Calu3 (cell line): Measurements from ENCODE around the gene P3H4. TPM values are rescaled to one million over a fixed set of nuclear protein-coding genes. Genes with fewer than 3 reads are reported as not detected.
A peak's percentile ranks its signal among the peaks of the same experiment; 100 is the strongest.

Experiments used
- BruUV-seq: library from RNA; stranded (reverse); fragments of 400-500 nt; replicated peaks from 2 replicates; lab custom pipeline; 2021; lab: Mats Ljungman, UMichigan
- CTCF ChIA-PET: fragments of 300-600 bp; sonication (Branson Sonifier 250); formaldehyde crosslinking; loops from one replicate; lab custom pipeline; 2022; ENCODE audit warnings: antibody characterized with exemption; lab: Charles Lee
- DNase-seq: peaks from one replicate; pipeline ENCODE4 v3.0.0; 2022
- H3K27ac Mint-ChIP-seq: one replicate; pipeline ENCODE4 v1.8.0; 2022; ENCODE audit warnings: mixed read lengths; ENCODE audit not compliant: unreplicated experiment
- H3K27me3 Mint-ChIP-seq: one replicate; pipeline ENCODE4 v1.8.0; 2022; ENCODE audit warnings: mixed read lengths; ENCODE audit not compliant: unreplicated experiment
- H3K36me3 Mint-ChIP-seq: one replicate; pipeline ENCODE4 v1.8.0; 2022; ENCODE audit warnings: mild to moderate bottlenecking, moderate library complexity, mixed read lengths; ENCODE audit not compliant: insufficient read depth, unreplicated experiment
- H3K4me1 Mint-ChIP-seq: one replicate; pipeline ENCODE4 v1.8.0; 2022; ENCODE audit warnings: mild to moderate bottlenecking, low read depth, mixed read lengths; ENCODE audit not compliant: unreplicated experiment
- H3K4me3 Mint-ChIP-seq: one replicate; pipeline ENCODE4 v1.8.0; 2022; ENCODE audit warnings: mild to moderate bottlenecking, low read depth, moderate library complexity, mixed read lengths; ENCODE audit not compliant: unreplicated experiment
- H3K9me3 Mint-ChIP-seq: one replicate; pipeline ENCODE4 v1.8.0; 2022; ENCODE audit warnings: low read depth, mixed read lengths; ENCODE audit not compliant: unreplicated experiment
- CTCF ChIP-seq: fragments of 200-600 bp; IDR thresholded peaks from one replicate; pipeline ENCODE4 v1.8.0; 2022; ENCODE audit warnings: antibody characterized with exemption; ENCODE audit not compliant: unreplicated experiment
- intact Hi-C: fragments of 100-400 bp; cut with micrococcal nuclease; formaldehyde crosslinking; loops from one replicate; pipeline ENCODE4 v1.10.0; 2022; ENCODE audit not compliant: unreplicated experiment
- total RNA-seq: library from RNA; stranded (reverse); gene quantifications from 2 replicates; pipeline ENCODE4 v1.2.3, GENCODE V29; 2022

P3H4 gene
- total RNA-seq, 1 experiment from 2014 or later, result 19.9 TPM

GRCh38 chr17:41760878-41761277, 50.9 kb downstream of the P3H4 start:
- Mint-ChIP-seq H3K36me3 (peaks cover 99% of the 10 kb centered on the region), H3K27me3 (no peaks in the 10 kb centered on the region), H3K4me3 (no peak overlapping the region), H3K4me1 (no peaks in the 10 kb centered on the region), H3K27ac (peak overlapping the region; percentile 6), H3K9me3 (no peaks in the 10 kb centered on the region)
- intact Hi-C loops, result no loop called here
- DNase-seq, result no peak
- BruUV-seq, result no TSS peak
- TF ChIP-seq CTCF, result no peak
- CTCF ChIA-PET, result interaction anchor here (0.6 to 1.2 kb wide), 2 partner anchors 26 to 346 kb away, joined by 3 read pairs; partner anchors contain the start of gene JUP

- H3K9me3 Mint-ChIP-seq, result no peaks in the 10 kb centered on the region
- intact Hi-C loops, result no loop called here
- no peak overlapping the region for H3K4me3 Mint-ChIP-seq
- no TSS peak for BruUV-seq
- no peak for DNase-seq
- no peak overlapping the region for H3K27ac Mint-ChIP-seq
- no peak for TF ChIP-seq CTCF
- H3K4me1 Mint-ChIP-seq, result no peaks in the 10 kb centered on the region
- H3K36me3 Mint-ChIP-seq, result peaks cover 99% of the 10 kb centered on the region
- H3K27me3 Mint-ChIP-seq, result no peaks in the 10 kb centered on the region
- CTCF ChIA-PET, result interaction anchor here (0.7 to 1.2 kb wide), 3 partner anchors 23 to 1947 kb away, joined by 3 to 5 read pairs (median 4); no protein-coding TSS in a partner anchor
Observed at GRCh38 chr17:41758601-41759000, 53.1 kb downstream of the P3H4 start.

GRCh38 chr17:41754066-41754465, 57.7 kb downstream of the P3H4 start:
- intact Hi-C loops, result no loop called here
- Mint-ChIP-seq H3K9me3 (no peaks in the 10 kb centered on the region), H3K4me3 (no peak overlapping the region), H3K4me1 (no peaks in the 10 kb centered on the region), H3K36me3 (peaks cover 94% of the 10 kb centered on the region), H3K27ac (peak overlapping the region; percentile 53), H3K27me3 (no peaks in the 10 kb centered on the region)
- DNase-seq, result no peak
- TF ChIP-seq CTCF, result no peak
- no TSS peak for BruUV-seq
- CTCF ChIA-PET, result interaction anchor here (1.4 kb wide), 1 partner anchor 16 kb away, joined by 3 read pairs; no protein-coding TSS in a partner anchor

Other genes starting within 250 kb of the P3H4 start
- gene KRT9, start 239.9 kb downstream of the P3H4 start, total RNA-seq, result not detected in 2 replicates
- gene KRT14, start 225.1 kb downstream of the P3H4 start, total RNA-seq, result 3.8 and 12.2 TPM in 2 replicates
- gene KRT16, start 199.2 kb downstream of the P3H4 start, total RNA-seq, result 3.8 and 4.2 TPM in 2 replicates
- gene KRT17, start 187.4 kb downstream of the P3H4 start, total RNA-seq, result 472 and 593 TPM in 2 replicates
- 807 and 937 TPM in 2 replicates for gene EIF1, start 123.1 kb downstream of the P3H4 start, total RNA-seq
- not detected in 2 replicates for gene GAST, start 99.6 kb downstream of the P3H4 start, total RNA-seq
- 0.86 and 1.2 TPM in 2 replicates for gene HAP1, start 77.3 kb downstream of the P3H4 start, total RNA-seq
- gene JUP, start 25.2 kb downstream of the P3H4 start, total RNA-seq, result 695 and 705 TPM in 2 replicates
- gene FKBP10, start 1.1 kb upstream of the P3H4 start, total RNA-seq, result 0.92 and 3.6 TPM in 2 replicates
- 62.0 and 65.2 TPM in 2 replicates for gene NT5C3B, start 24.3 kb upstream of the P3H4 start, total RNA-seq
- gene KLHL10, start 25.9 kb upstream of the P3H4 start, total RNA-seq, result not detected in 2 replicates
- gene KLHL11, start 53.5 kb upstream of the P3H4 start, total RNA-seq, result 25.3 and 25.6 TPM in 2 replicates
- gene ACLY, start 107.0 kb upstream of the P3H4 start, total RNA-seq, result 258 and 265 TPM in 2 replicates
- 0.73 and 2.7 TPM in 2 replicates for gene ODAD4, start 118.7 kb upstream of the P3H4 start, total RNA-seq
- 144 and 156 TPM in 2 replicates for gene CNP, start 154.8 kb upstream of the P3H4 start, total RNA-seq
- 184 and 193 TPM in 2 replicates for gene DNAJC7, start 205.5 kb upstream of the P3H4 start, total RNA-seq
- gene NKIRAS2, start 208.1 kb upstream of the P3H4 start, total RNA-seq, result 55.7 and 58.4 TPM in 2 replicates
- 4.2 and 4.5 TPM in 2 replicates for gene C17orf113, start 238.7 kb upstream of the P3H4 start, total RNA-seq